Activated T-helper 2 cell treated with anti-CD3 and anti-CD28 coated beads, Interferon-gamma antibody, Interleukin-2, Interleukin-4, amounts not matched to agents 10 μg/mL and 5 μg/mL and 100 μg/mL, durations not matched to agents 14 hours and 24 hours and 36 hours (primary cell): ENCODE measurements around the gene FAT1. TPM values are rescaled to one million over a fixed set of nuclear protein-coding genes. Genes with fewer than 3 reads are reported as not detected.

Experiments
- DNase-seq: peaks from one replicate; pipeline ENCODE4 v3.0.0; 2021; ENCODE audit warnings: low spot score
- H3K27ac Mint-ChIP-seq: one replicate; pipeline ENCODE4 v1.8.0; 2021; ENCODE audit warnings: mixed read lengths
- H3K27me3 Mint-ChIP-seq: one replicate; pipeline ENCODE4 v1.8.0; 2021; ENCODE audit warnings: low read depth, mixed read lengths
- H3K36me3 Mint-ChIP-seq: one replicate; pipeline ENCODE4 v1.8.0; 2021; ENCODE audit warnings: low read depth, mixed read lengths
- H3K4me1 Mint-ChIP-seq: one replicate; pipeline ENCODE4 v1.8.0; 2021; ENCODE audit warnings: low read depth, mixed read lengths
- H3K4me3 Mint-ChIP-seq: one replicate; pipeline ENCODE4 v1.8.0; 2021; ENCODE audit warnings: low read depth, mild to moderate bottlenecking, moderate library complexity, mixed read lengths
- H3K9me3 Mint-ChIP-seq: one replicate; pipeline ENCODE4 v1.8.0; 2021; ENCODE audit warnings: mixed read lengths
- intact Hi-C: fragments of 100-400 bp; cut with micrococcal nuclease; formaldehyde crosslinking; loops from one replicate; pipeline ENCODE4 v1.15.1; 2023
- total RNA-seq: library from RNA; stranded (reverse); gene quantifications from 2 replicates; pipeline ENCODE4 v1.2.3, GENCODE V29; 2022

The FAT1 gene
- total RNA-seq, 1 donor from 2014 or later, result 0.05 TPM

DNA sequence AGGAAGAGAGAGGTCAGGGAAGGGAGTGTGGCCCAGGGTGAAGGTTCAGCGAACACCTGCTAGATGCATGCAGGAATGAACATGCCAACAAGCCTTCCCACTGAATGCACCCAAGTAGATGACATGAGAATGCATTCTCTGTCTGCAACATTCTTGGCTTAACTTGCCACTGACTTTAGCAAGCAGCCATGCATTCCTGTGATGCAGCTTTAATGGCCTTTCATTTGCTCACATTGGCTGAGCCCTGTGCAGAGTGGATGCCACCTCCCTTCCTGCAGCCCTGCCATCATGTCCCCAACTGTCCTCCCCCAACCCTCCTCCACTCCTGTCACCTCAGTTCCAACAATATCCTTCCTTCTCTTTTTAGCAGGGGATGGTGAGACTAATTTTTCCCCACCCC, 143.0 kb downstream of the FAT1 start:
- no peak for DNase-seq
- H3K9me3 Mint-ChIP-seq, result no peaks in the 10 kb centered on the region
- intact Hi-C loops, result no loop called here
- H3K4me1 Mint-ChIP-seq, result no peaks in the 10 kb centered on the region
- H3K36me3 Mint-ChIP-seq, result no peaks in the 10 kb centered on the region
- no peaks in the 10 kb centered on the region for H3K27me3 Mint-ChIP-seq
- no peak overlapping the region for H3K4me3 Mint-ChIP-seq
- H3K27ac Mint-ChIP-seq, result no peak overlapping the region

DNA sequence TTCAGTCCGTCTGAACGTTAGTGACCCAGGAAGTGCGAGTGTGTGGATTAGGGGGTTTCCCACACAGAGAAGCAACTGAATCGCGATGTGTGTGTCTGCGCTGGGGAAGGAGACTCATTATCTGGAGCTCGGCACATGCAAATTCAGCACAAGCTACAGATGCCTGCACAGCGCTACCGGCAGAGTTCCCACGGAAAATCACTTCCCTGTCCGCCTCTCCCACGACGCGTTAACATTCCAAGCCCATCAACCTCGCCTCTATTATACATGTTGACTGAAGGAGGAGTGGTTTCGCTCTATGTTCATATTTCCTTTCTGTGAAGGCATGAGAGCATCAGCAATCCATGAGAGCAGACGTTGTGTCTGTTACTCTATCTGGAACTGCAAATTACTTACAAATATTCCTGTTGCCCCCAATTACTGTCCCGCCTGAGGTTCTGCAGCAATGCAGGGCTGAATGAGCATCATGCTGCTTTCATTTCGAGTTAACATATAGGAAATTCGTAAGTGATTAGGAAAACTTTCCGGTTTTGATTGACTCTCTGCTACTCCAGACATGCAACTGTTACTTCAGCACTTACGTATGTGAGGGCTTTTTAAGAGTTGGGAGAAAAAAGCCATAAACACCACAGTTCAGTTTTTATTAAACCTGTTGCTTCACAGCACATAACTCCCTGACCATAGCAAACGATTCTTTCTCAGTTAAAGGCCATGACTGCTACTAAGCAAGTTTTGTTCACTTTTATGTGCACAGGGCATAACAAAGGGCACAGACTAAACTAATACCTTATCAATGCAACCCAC, 153.3 kb downstream of the FAT1 start:
- DNase-seq, result no peak
- no peak overlapping the region for H3K27ac Mint-ChIP-seq
- H3K9me3 Mint-ChIP-seq, result no peaks in the 10 kb centered on the region
- no peak overlapping the region for H3K4me3 Mint-ChIP-seq
- no peaks in the 10 kb centered on the region for H3K27me3 Mint-ChIP-seq
- H3K4me1 Mint-ChIP-seq, result no peaks in the 10 kb centered on the region
- intact Hi-C loops, result no loop called here
- H3K36me3 Mint-ChIP-seq, result no peaks in the 10 kb centered on the region

DNA sequence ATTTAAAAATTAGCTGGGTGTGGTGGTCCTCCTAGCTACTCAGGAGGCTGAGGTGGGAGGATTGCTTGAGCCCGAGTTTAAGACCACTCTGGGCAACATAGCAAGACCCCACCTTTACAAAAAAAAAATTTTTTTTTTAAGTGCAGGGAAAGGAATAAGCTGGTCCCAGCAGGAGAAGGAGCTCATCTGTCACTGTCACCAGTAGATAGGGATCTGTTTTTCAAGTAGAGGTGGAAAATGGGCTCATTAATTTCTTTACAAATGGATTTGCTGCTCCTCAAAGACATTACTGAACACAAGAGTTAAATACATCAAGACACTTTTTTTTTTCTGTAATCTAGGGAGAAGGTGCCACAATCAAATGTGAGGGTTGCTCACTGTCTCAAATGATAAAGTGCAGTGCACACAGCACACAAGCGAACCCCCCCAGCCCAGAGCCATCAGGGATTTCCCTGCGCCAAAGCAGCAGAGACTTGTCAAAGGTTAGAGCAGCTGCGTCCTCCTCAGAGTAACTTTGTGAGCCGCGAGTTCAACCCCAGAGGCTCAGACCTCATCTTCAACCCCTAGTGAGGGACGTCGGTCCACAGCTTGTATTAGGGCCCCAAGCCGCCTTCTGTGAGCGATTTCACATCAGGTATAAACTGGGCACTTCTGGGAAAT, 154.0 kb downstream of the FAT1 start:
- no peak overlapping the region for H3K27ac Mint-ChIP-seq
- H3K4me1 Mint-ChIP-seq, result no peaks in the 10 kb centered on the region
- H3K27me3 Mint-ChIP-seq, result no peaks in the 10 kb centered on the region
- intact Hi-C loops, result no loop called here
- no peaks in the 10 kb centered on the region for H3K9me3 Mint-ChIP-seq
- DNase-seq, result no peak
- H3K4me3 Mint-ChIP-seq, result no peak overlapping the region
- H3K36me3 Mint-ChIP-seq, result no peaks in the 10 kb centered on the region

DNA sequence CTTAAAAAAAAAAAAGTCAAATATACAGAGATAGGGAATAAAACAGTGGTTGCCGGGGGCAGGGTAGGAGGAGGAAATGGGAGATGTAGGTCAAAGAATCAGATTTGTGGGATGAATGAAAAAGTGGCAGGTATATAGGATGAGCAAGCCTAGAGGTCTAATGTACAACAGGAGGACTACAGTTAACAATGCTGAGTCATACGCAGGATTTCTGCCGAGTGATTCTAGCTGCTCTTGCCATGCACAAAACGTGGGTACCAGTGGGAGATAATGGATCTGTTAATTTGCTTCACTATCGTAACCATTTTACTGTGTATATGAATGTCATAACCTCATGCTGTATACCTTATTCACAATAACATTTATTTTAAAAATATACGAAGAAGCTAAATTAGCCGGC, 157.6 kb downstream of the FAT1 start:
- intact Hi-C loops, result no loop called here
- Mint-ChIP-seq H3K27me3 (no peaks in the 10 kb centered on the region), H3K9me3 (peaks cover 4% of the 10 kb centered on the region), H3K36me3 (no peaks in the 10 kb centered on the region), H3K4me3 (no peak overlapping the region), H3K4me1 (no peaks in the 10 kb centered on the region), H3K27ac (no peak overlapping the region)
- no peak for DNase-seq

GRCh38 chr4:186563761-186564160, 159.9 kb downstream of the FAT1 start:
- Mint-ChIP-seq H3K4me1 (no peaks in the 10 kb centered on the region), H3K36me3 (no peaks in the 10 kb centered on the region), H3K27ac (no peak overlapping the region), H3K27me3 (no peaks in the 10 kb centered on the region), H3K9me3 (peaks cover 4% of the 10 kb centered on the region), H3K4me3 (no peak overlapping the region)
- intact Hi-C loops, result no loop called here
- DNase-seq, result no peak

DNA sequence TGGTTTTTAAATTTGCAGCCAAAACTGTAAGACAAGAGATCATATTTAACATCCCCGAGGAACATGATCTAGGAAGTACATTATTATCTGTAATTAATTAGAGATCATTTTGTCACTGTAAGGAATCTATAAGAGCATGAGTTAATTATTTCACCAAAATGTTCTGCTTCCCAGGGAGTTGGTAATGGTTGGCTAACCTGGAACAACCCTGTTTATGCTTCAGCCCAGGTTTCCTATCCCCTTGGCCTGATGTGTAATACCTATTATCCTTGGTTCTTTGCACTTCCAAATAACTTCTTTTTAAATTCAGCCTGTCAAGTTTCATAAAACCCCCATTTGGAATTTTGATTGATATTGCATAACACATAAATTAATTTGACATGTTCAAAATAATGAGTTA, 161.9 kb downstream of the FAT1 start:
- no peaks in the 10 kb centered on the region for H3K4me1 Mint-ChIP-seq
- H3K9me3 Mint-ChIP-seq, result peaks cover 4% of the 10 kb centered on the region
- no peak overlapping the region for H3K4me3 Mint-ChIP-seq
- intact Hi-C loops, result no loop called here
- no peak overlapping the region for H3K27ac Mint-ChIP-seq
- H3K36me3 Mint-ChIP-seq, result no peaks in the 10 kb centered on the region
- DNase-seq, result no peak
- no peaks in the 10 kb centered on the region for H3K27me3 Mint-ChIP-seq

GRCh38 chr4:186560647-186561046, 163.0 kb downstream of the FAT1 start:
- Mint-ChIP-seq H3K36me3 (no peaks in the 10 kb centered on the region), H3K4me3 (no peak overlapping the region), H3K27ac (no peak overlapping the region), H3K9me3 (peaks cover 4% of the 10 kb centered on the region), H3K4me1 (no peaks in the 10 kb centered on the region), H3K27me3 (peaks cover 5% of the 10 kb centered on the region)
- no peak for DNase-seq
- intact Hi-C loops, result no loop called here

DNA sequence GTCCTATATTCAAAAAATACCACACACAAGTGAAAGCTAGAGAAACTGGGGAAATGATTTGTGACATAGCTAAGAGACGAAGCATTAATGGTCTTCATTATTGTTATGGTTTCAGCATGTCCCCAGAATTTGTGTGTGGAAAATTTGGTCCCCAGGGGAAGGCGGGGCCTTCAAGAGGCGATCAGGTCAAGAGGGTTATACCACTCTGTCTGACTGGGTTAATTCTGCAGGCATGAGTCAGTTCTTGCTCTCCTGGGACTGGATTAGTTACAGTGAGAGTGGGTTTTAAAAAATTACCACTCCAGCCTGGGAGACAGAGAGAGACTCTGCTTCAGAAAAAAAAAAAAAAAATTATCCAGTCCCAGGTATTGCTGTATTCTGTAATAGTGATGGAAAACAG, 166.2 kb downstream of the FAT1 start:
- Mint-ChIP-seq H3K27ac (no peak overlapping the region), H3K4me1 (no peaks in the 10 kb centered on the region), H3K9me3 (peaks cover under 1% of the 10 kb centered on the region), H3K27me3 (peaks cover 17% of the 10 kb centered on the region), H3K36me3 (no peaks in the 10 kb centered on the region), H3K4me3 (no peak overlapping the region)
- DNase-seq, result no peak
- intact Hi-C loops, result no loop called here

DNA sequence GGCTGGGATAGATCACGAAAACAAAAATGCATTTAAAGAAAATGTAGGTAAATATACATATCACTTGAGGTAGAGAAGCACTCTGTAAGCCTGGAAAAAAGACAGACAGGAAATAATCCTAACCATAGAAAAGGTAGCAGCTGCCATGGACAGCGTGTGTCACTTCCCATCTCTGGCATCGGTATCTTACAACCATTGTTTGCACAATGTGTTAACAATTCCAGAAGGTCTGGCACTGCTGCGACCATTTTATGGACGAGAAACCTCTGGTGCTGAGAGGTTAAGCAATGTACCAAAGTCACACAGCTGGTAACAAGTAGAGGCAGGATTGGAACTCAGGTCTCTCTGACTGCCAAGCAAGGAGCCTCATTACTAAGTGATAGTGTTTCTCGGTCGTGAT, 166.6 kb downstream of the FAT1 start:
- intact Hi-C loops, result no loop called here
- no peaks in the 10 kb centered on the region for H3K9me3 Mint-ChIP-seq
- H3K4me3 Mint-ChIP-seq, result no peak overlapping the region
- H3K4me1 Mint-ChIP-seq, result no peaks in the 10 kb centered on the region
- H3K27ac Mint-ChIP-seq, result no peak overlapping the region
- no peaks in the 10 kb centered on the region for H3K36me3 Mint-ChIP-seq
- no peak for DNase-seq
- H3K27me3 Mint-ChIP-seq, result peaks cover 17% of the 10 kb centered on the region

GRCh38 chr4:186554914-186555827, 168.5 kb downstream of the FAT1 start, which contains the start of gene MTNR1A:
Gene MTNR1A (minus strand): TSS chr4:186555567. CDS start chr4:186555365, 202 bp downstream.
- DNase-seq, result no peak

GRCh38 chr4:186554539-186554913, 169.1 kb downstream of the FAT1 start:
- H3K27ac Mint-ChIP-seq, result no peak overlapping the region
- intact Hi-C loops, result no loop called here
- no peak overlapping the region for H3K4me3 Mint-ChIP-seq
- DNase-seq, result no peak
- no peaks in the 10 kb centered on the region for H3K36me3 Mint-ChIP-seq
- H3K27me3 Mint-ChIP-seq, result peaks cover 17% of the 10 kb centered on the region
- H3K4me1 Mint-ChIP-seq, result no peaks in the 10 kb centered on the region
- no peaks in the 10 kb centered on the region for H3K9me3 Mint-ChIP-seq

More at GRCh38 chr4:186554914-186555827, 168.5 kb downstream of the FAT1 start, which contains the start of gene MTNR1A:
- Mint-ChIP-seq H3K27ac (no peak within 1 kb of the TSS), H3K36me3 (no peaks in the 10 kb centered on the region), H3K27me3 (peaks cover 17% of the 10 kb centered on the region), H3K4me1 (no peaks in the 10 kb centered on the region), H3K9me3 (no peaks in the 10 kb centered on the region), H3K4me3 (no peak within 1 kb of the TSS)
- intact Hi-C loops, result no loop called here

DNA sequence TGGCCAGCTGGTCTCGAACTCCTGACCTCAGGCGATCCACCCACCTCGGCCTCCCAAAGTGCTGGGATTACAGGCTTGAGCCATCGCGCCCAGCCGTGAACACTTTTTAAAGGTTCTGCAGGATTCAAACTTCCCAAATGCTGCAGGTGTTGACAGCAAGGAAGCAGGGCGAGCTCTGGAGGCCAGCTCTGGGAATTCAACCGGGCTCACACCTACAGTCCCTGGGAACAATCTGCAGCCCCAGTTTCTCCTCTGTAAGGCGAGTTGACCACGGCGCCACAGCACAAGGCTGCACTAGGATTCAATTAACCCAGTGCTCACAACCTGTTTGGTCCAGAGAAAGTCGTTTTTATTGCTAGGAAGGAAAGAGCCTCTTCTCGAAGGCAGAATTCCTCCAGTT, 169.9 kb downstream of the FAT1 start:
- intact Hi-C loops, result no loop called here
- H3K27ac Mint-ChIP-seq, result no peak overlapping the region
- H3K4me3 Mint-ChIP-seq, result no peak overlapping the region
- no peaks in the 10 kb centered on the region for H3K36me3 Mint-ChIP-seq
- no peaks in the 10 kb centered on the region for H3K9me3 Mint-ChIP-seq
- DNase-seq, result no peak
- no peaks in the 10 kb centered on the region for H3K4me1 Mint-ChIP-seq
- peaks cover 17% of the 10 kb centered on the region for H3K27me3 Mint-ChIP-seq
